Panc1 (cell line): ENCODE data around the gene DDX21.

ENCODE experiments used
- POLR2AphosphoS5 ChIP-seq: IDR thresholded peaks from 2 replicates; pipeline ENCODE4 v1.6.1; 2012; ENCODE audit warnings: mild to moderate bottlenecking, low read depth, low read length, moderate library complexity
- TCF7L2 ChIP-seq: IDR thresholded peaks from 2 replicates; pipeline ENCODE4 v1.6.1; 2011; ENCODE audit warnings: mild to moderate bottlenecking, low read depth, low read length, inconsistent platforms
- TF ChIP-seq, protein P1 (sequence below): fragments of 450-650 bp; IDR thresholded peaks from 2 replicates; pipeline ENCODE4 v1.5.1; 2017; ENCODE audit warnings: mild to moderate bottlenecking

DNA sequence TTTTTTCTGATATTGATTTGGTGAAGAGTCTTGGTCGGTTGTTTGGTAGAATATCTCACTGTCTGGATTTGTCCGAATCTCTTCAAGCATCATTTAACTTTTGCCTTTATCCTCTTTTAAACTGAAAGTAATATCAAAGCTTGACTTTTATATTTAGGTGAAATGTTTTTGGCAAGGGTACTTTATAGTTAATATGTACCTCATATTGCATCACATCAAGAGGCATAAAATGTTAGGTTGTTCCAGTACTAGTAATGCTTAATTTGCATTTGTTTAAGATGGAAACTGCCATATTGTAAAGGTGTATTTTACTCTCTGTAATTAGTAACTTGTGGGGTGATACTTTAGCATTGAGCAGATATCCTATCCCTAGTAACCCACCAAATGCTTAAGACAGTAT lies 17.1 kb upstream of the DDX21 start:
- TF ChIP-seq, protein P1, sequence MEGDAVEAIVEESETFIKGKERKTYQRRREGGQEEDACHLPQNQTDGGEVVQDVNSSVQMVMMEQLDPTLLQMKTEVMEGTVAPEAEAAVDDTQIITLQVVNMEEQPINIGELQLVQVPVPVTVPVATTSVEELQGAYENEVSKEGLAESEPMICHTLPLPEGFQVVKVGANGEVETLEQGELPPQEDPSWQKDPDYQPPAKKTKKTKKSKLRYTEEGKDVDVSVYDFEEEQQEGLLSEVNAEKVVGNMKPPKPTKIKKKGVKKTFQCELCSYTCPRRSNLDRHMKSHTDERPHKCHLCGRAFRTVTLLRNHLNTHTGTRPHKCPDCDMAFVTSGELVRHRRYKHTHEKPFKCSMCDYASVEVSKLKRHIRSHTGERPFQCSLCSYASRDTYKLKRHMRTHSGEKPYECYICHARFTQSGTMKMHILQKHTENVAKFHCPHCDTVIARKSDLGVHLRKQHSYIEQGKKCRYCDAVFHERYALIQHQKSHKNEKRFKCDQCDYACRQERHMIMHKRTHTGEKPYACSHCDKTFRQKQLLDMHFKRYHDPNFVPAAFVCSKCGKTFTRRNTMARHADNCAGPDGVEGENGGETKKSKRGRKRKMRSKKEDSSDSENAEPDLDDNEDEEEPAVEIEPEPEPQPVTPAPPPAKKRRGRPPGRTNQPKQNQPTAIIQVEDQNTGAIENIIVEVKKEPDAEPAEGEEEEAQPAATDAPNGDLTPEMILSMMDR: no peak
- TF ChIP-seq POLR2AphosphoS5 (no peak), TCF7L2 (no peak)
